Measurements from ENCODE around the gene BDKRB2.

DNA sequence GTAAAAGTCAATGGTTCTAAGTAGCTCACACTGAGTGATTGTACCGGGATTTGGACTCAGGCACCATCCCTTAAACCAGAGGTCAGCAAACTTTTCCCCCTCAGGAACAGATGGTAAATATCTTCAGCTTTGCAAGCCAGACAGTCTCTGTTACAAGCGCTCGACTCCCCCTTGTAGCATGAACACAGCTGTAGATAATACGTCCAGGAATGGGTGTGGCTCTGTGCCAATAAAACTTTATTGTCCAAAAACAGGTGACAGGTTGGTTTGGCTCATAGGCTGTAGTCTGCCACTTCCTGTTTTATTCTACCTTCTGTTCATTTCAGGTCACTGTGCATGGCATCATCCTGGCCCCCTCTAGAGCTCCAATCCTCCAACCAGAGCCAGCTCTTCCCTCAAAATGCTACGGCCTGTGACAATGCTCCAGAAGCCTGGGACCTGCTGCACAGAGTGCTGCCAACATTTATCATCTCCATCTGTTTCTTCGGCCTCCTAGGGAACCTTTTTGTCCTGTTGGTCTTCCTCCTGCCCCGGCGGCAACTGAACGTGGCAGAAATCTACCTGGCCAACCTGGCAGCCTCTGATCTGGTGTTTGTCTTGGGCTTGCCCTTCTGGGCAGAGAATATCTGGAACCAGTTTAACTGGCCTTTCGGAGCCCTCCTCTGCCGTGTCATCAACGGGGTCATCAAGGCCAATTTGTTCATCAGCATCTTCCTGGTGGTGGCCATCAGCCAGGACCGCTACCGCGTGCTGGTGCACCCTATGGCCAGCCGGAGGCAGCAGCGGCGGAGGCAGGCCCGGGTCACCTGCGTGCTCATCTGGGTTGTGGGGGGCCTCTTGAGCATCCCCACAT lies 58.9 kb downstream of the BDKRB2 start:
- TF ChIP-seq TCF7 (IDR thresholded peaks at IDR 0.05; ENCODE audit: low read depth): no peak
- no peak for TF ChIP-seq CTCF (CRISPR knock-in tag; IDR thresholded peaks at IDR 0.05)
- no peak for TF ChIP-seq ZNF275 (CRISPR knock-in tag; IDR thresholded peaks at IDR 0.05; ENCODE audit: borderline replicate concordance)
- TF ChIP-seq GABPA (IDR thresholded peaks at IDR 0.05; ENCODE audit: low read depth, low read length): no peak
- no peak for TF ChIP-seq GABPA (CRISPR knock-in tag; IDR thresholded peaks at IDR 0.05; ENCODE audit: low read depth)
- TF ChIP-seq SIN3A (IDR thresholded peaks at IDR 0.05; ENCODE audit: borderline replicate concordance, low read depth, low read length): no peak
- no peak for TF ChIP-seq PPARG (CRISPR knock-in tag; conservative IDR thresholded peaks at IDR 0.05)
- no peak for TF ChIP-seq IKZF1 (IDR thresholded peaks at IDR 0.05)
- no peak for TF ChIP-seq ETV6 (CRISPR knock-in tag; conservative IDR thresholded peaks at IDR 0.05)
- no peak for TF ChIP-seq GABPB1 (CRISPR knock-in tag; IDR thresholded peaks at IDR 0.05)
- TF ChIP-seq, protein P1, sequence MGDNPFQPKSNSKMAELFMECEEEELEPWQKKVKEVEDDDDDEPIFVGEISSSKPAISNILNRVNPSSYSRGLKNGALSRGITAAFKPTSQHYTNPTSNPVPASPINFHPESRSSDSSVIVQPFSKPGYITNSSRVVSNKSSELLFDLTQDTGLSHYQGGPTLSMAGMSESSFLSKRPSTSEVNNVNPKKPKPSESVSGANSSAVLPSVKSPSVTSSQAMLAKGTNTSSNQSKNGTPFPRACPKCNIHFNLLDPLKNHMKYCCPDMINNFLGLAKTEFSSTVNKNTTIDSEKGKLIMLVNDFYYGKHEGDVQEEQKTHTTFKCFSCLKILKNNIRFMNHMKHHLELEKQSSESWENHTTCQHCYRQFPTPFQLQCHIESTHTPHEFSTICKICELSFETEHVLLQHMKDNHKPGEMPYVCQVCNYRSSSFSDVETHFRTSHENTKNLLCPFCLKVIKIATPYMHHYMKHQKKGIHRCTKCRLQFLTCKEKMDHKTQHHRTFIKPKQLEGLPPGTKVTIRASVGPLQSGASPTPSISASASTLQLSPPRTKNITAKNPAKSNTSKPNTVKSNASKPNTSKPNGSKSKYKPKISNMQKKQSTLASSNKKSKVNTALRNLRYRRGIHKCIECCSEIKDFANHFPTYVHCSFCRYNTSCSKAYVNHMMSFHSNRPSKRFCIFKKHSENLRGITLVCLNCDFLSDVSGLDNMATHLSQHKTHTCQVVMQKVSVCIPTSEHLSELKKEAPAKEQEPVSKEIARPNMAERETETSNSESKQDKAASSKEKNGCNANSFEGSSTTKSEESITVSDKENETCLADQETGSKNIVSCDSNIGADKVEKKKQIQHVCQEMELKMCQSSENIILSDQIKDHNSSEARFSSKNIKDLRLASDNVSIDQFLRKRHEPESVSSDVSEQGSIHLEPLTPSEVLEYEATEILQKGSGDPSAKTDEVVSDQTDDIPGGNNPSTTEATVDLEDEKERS (CRISPR knock-in tag; IDR thresholded peaks at IDR 0.05): no peak
- no peak for TF ChIP-seq POLR2AphosphoS5 (IDR thresholded peaks at IDR 0.05; ENCODE audit: low read depth, low read length)
- TF ChIP-seq, protein P2, sequence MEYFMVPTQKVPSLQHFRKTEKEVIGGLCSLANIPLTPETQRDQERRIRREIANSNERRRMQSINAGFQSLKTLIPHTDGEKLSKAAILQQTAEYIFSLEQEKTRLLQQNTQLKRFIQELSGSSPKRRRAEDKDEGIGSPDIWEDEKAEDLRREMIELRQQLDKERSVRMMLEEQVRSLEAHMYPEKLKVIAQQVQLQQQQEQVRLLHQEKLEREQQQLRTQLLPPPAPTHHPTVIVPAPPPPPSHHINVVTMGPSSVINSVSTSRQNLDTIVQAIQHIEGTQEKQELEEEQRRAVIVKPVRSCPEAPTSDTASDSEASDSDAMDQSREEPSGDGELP (IDR thresholded peaks at IDR 0.05; ENCODE audit: borderline replicate concordance, low read depth): no peak
- TF ChIP-seq, protein P3, sequence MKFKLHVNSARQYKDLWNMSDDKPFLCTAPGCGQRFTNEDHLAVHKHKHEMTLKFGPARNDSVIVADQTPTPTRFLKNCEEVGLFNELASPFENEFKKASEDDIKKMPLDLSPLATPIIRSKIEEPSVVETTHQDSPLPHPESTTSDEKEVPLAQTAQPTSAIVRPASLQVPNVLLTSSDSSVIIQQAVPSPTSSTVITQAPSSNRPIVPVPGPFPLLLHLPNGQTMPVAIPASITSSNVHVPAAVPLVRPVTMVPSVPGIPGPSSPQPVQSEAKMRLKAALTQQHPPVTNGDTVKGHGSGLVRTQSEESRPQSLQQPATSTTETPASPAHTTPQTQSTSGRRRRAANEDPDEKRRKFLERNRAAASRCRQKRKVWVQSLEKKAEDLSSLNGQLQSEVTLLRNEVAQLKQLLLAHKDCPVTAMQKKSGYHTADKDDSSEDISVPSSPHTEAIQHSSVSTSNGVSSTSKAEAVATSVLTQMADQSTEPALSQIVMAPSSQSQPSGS (CRISPR knock-in tag; IDR thresholded peaks at IDR 0.05): no peak
- no peak for TF ChIP-seq ZNF7 (CRISPR knock-in tag; IDR thresholded peaks at IDR 0.05)
